Fibroblast of pulmonary artery (primary cell): ENCODE results near the gene FIBCD1.

Source experiments
- DNase-seq: peaks from one replicate; pipeline ENCODE4 v3.0.0-alpha.2; 2010; ENCODE audit warnings: low read depth
- H3K4me3 ChIP-seq: replicated peaks from 2 replicates; pipeline ENCODE4 v1.5.1; 2011; ENCODE audit warnings: low read depth, mild to moderate bottlenecking, control low read depth, low read length, moderate library complexity
- CTCF ChIP-seq: IDR thresholded peaks from 2 replicates; pipeline ENCODE4 v1.5.1; 2011; ENCODE audit warnings: mild to moderate bottlenecking, control low read depth, low read length, inconsistent platforms; ENCODE audit errors: missing control alignments

Gene FIBCD1

GRCh38 chr9:130884542-130885483, 54.2 kb downstream of the FIBCD1 start:
- no peak for TF ChIP-seq CTCF
- H3K4me3 ChIP-seq = no peak overlapping the region
- DNase-seq = no peak

GRCh38 chr9:130884111-130884531, 54.9 kb downstream of the FIBCD1 start:
- no peak for TF ChIP-seq CTCF
- no peak overlapping the region for H3K4me3 ChIP-seq
- DNase-seq = no peak

- no peak for DNase-seq
- no peak for TF ChIP-seq CTCF
- no peak overlapping the region for H3K4me3 ChIP-seq
These were observed 55.6 kb downstream of the FIBCD1 start for GRCh38 chr9:130883479-130883878.

DNA sequence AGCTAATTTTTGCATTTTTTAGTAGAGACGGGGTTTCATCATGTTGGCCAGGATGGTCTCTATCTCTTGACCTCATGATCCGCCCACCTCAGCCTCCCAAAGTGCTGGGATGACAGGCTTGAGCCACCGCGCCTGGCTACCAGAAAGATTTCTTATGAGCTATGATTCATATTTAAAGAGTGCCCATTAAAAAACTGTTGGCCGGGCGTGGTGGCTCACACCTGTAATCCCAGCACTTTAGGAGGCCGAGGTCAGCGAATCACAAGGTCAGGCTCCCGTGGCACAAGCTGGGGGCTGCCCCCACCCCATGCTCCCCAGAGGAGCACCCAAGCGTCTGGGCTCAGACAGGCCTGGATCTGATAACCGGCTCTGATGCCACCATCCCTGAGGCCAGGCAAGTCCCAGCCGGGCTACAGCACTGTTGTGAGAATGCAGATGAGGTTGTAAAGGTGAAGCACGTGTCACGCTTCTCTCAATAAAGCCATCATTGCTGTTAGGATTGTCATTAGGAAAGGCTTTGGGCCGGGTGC, 56.3 kb downstream of the FIBCD1 start:
- H3K4me3 ChIP-seq = no peak overlapping the region
- TF ChIP-seq CTCF = no peak
- DNase-seq = no peak

DNA sequence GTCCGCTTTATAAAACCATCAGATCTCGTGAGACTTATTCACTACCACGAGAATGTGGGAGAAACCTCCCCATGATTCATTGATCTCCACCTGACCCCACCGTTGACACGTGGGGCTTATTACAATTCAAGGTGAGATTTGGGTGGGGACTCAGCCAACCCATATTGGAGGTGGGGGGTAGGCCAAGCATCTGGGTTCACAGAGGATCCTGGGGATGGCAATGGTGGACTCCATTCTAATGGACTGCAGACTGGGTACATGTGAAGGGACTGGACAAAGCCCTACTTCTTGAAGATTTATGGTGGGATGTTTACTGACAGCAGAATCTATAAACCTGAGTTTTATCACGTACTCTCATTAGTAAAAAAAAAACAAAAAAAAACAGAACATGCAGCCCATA, 57.5 kb downstream of the FIBCD1 start:
- no peak for TF ChIP-seq CTCF
- no peak overlapping the region for H3K4me3 ChIP-seq
- DNase-seq = no peak

GRCh38 chr9:130880599-130881220, 58.3 kb downstream of the FIBCD1 start:
- no peak for DNase-seq
- no peak for TF ChIP-seq CTCF
- no peak overlapping the region for H3K4me3 ChIP-seq
